Liver (tissue), 3 donors: ENCODE data around the gene STOML1.
"Not testable (repeated sequence)": the region's sequence is repeated elsewhere in the genome, so short reads cannot be mapped to it uniquely, and the experiment has no call there.

Source experiments
- EGR1 ChIP-seq, 2 donors: IDR thresholded peaks; 2 replicates each; pipeline ENCODE4 v1.6.1; 2016 to 2018; ENCODE audit warnings: antibody characterized with exemption in 2 of 2, low read depth in 2 of 2
- GABPA ChIP-seq, 2 donors: IDR thresholded peaks in 1 of 2; conservative IDR thresholded peaks in 1 of 2; 2 replicates each; pipeline ENCODE4 v1.6.1; 2016; ENCODE audit warnings: antibody characterized with exemption in 2 of 2, mild to moderate bottlenecking in 1 of 2, moderate library complexity in 1 of 2
- JUND ChIP-seq, 2 donors: IDR thresholded peaks; 2 replicates each; pipeline ENCODE4 v1.6.1; 2016; ENCODE audit warnings: antibody characterized with exemption in 2 of 2
- YY1 ChIP-seq: IDR thresholded peaks from 2 replicates; pipeline ENCODE4 v1.6.1; 2016; ENCODE audit warnings: antibody characterized with exemption, mild to moderate bottlenecking
- TF ChIP-seq, protein P1 (sequence below): fragments of 150-350 bp; IDR thresholded peaks from 2 replicates; pipeline ENCODE4 v1.5.1; 2017; ENCODE audit warnings: improper control_type of control experiment, low read depth, low read length; ENCODE audit not compliant: missing input control
- TF ChIP-seq, protein P2 (sequence below): IDR thresholded peaks from 2 replicates; pipeline ENCODE4 v1.6.1; 2016; ENCODE audit warnings: antibody characterized with exemption, mild to moderate bottlenecking
- donor health status: healthy.
- donor health status: healthy.

DNA sequence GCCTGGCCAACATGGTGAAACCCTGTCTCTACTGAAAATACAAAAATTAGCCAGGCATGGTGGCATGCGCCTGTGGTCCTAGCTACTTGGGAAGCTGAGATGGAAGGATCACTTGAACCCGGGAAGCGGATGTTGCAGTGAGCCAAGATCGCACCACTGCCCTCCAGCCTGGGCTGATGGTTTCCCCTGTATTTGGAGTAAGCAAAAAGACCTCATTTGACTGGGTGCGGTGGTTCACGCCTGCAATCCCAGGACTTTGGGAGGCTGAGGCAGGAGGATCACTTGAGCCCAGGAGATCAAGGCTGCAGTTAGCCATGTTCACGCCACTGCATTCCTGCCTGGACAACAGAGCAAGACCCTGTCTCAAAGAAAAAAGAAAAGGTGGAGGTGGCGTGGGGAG is 53.6 kb downstream of the STOML1 start:
- not testable (repeated sequence) for TF ChIP-seq JUND (IDR thresholded peaks at IDR 0.05); YY1; GABPA (IDR thresholded peaks at IDR 0.05 in 1 of 2, conservative IDR thresholded peaks at IDR 0.05 in 1 of 2); EGR1 (IDR thresholded peaks at IDR 0.05; ENCODE audit: low read depth in 2 of 2)
- TF ChIP-seq, protein P1, sequence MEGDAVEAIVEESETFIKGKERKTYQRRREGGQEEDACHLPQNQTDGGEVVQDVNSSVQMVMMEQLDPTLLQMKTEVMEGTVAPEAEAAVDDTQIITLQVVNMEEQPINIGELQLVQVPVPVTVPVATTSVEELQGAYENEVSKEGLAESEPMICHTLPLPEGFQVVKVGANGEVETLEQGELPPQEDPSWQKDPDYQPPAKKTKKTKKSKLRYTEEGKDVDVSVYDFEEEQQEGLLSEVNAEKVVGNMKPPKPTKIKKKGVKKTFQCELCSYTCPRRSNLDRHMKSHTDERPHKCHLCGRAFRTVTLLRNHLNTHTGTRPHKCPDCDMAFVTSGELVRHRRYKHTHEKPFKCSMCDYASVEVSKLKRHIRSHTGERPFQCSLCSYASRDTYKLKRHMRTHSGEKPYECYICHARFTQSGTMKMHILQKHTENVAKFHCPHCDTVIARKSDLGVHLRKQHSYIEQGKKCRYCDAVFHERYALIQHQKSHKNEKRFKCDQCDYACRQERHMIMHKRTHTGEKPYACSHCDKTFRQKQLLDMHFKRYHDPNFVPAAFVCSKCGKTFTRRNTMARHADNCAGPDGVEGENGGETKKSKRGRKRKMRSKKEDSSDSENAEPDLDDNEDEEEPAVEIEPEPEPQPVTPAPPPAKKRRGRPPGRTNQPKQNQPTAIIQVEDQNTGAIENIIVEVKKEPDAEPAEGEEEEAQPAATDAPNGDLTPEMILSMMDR, result not testable (repeated sequence)
- TF ChIP-seq, protein P2, sequence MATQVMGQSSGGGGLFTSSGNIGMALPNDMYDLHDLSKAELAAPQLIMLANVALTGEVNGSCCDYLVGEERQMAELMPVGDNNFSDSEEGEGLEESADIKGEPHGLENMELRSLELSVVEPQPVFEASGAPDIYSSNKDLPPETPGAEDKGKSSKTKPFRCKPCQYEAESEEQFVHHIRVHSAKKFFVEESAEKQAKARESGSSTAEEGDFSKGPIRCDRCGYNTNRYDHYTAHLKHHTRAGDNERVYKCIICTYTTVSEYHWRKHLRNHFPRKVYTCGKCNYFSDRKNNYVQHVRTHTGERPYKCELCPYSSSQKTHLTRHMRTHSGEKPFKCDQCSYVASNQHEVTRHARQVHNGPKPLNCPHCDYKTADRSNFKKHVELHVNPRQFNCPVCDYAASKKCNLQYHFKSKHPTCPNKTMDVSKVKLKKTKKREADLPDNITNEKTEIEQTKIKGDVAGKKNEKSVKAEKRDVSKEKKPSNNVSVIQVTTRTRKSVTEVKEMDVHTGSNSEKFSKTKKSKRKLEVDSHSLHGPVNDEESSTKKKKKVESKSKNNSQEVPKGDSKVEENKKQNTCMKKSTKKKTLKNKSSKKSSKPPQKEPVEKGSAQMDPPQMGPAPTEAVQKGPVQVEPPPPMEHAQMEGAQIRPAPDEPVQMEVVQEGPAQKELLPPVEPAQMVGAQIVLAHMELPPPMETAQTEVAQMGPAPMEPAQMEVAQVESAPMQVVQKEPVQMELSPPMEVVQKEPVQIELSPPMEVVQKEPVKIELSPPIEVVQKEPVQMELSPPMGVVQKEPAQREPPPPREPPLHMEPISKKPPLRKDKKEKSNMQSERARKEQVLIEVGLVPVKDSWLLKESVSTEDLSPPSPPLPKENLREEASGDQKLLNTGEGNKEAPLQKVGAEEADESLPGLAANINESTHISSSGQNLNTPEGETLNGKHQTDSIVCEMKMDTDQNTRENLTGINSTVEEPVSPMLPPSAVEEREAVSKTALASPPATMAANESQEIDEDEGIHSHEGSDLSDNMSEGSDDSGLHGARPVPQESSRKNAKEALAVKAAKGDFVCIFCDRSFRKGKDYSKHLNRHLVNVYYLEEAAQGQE, result not testable (repeated sequence)
